Body of pancreas (tissue), 4 donors: Measurements from ENCODE around the gene PRRC2C. TPM values are rescaled to one million over a fixed set of nuclear protein-coding genes. Genes with fewer than 3 reads are reported as not detected.

Experiments
- ATAC-seq: fragments of 150-250 bp; one replicate; pipeline ENCODE4 v1.9.1; 2016
- DNase-seq, 4 donors: peaks; one replicate each; pipeline ENCODE4 v3.0.0-alpha.2; 2019
- H3K27ac ChIP-seq, 4 donors: fragments of 200-600 bp; sonication (generic); 1 replicate in 3 of 4; 2 replicates in 1 of 4; pipeline versions ENCODE4 v1.5.1 to v1.6.1; 2016 to 2019; ENCODE audit warnings: mild to moderate bottlenecking in 1 of 4, mixed read lengths in 1 of 4, moderate library complexity in 1 of 4
- H3K27me3 ChIP-seq, 2 donors: fragments of 200-600 bp; sonication (generic); one replicate each; pipeline ENCODE4 v1.6.0; 2016; ENCODE audit warnings: mild to moderate bottlenecking in 1 of 2
- H3K36me3 ChIP-seq, 2 donors: fragments of 200-600 bp; sonication (generic); replicated peaks in 1 of 2; 2 replicates each; pipeline ENCODE4 v1.5.1; 2016; ENCODE audit warnings: low read depth in 2 of 2; ENCODE audit not compliant: insufficient read depth in 1 of 2
- H3K4me1 ChIP-seq: fragments of 200-600 bp; sonication (generic); one replicate; pipeline ENCODE4 v1.6.0; 2016
- H3K4me3 ChIP-seq, 2 donors: fragments of 200-600 bp; sonication (generic); 1 replicate in 1 of 2; 2 replicates in 1 of 2; pipeline ENCODE4 v1.5.1; 2016 to 2019
- H3K9me3 ChIP-seq, 3 donors: fragments of 200-600 bp; sonication (generic); 1 replicate in 2 of 3; 2 replicates in 1 of 3; pipeline ENCODE4 v1.5.1; 2016
- POLR2A ChIP-seq, 3 donors: fragments of 450-650 bp; IDR thresholded peaks; one replicate each; pipeline ENCODE4 v1.6.1; 2016; ENCODE audit warnings: antibody characterized with exemption in 3 of 3, mild to moderate bottlenecking in 2 of 3
- WGBS, 2 donors: methylation state at CpG; one replicate each; pipeline ENCODE4 v1.1.5; 2017; 5-methylcytosine and 5-hydroxymethylcytosine counted together
- intact Hi-C: fragments of 100-400 bp; cut with DNase I; formaldehyde crosslinking; loops from one replicate; pipeline ENCODE4 v1.15.1; 2023
- total RNA-seq, 2 donors: library from RNA; depleted of rRNA; stranded (reverse); fragments of >200 nt; gene quantifications; one replicate each; pipeline ENCODE4 v1.1.0, GENCODE V29; 2016
- TF ChIP-seq, protein P1 (sequence below), 7 experiments: fragments of 450-650 bp in 4 of 7; fragments of 200-600 bp in 3 of 7; sonication (generic) in 3 of 7; IDR thresholded peaks; one replicate each; pipeline ENCODE4 v1.5.1; 2016 to 2019; ENCODE audit warnings: antibody characterized with exemption in 7 of 7

PRRC2C gene
- total RNA-seq, 2 donors from 2014 or later: 40.2 to 53.1 TPM

DNA sequence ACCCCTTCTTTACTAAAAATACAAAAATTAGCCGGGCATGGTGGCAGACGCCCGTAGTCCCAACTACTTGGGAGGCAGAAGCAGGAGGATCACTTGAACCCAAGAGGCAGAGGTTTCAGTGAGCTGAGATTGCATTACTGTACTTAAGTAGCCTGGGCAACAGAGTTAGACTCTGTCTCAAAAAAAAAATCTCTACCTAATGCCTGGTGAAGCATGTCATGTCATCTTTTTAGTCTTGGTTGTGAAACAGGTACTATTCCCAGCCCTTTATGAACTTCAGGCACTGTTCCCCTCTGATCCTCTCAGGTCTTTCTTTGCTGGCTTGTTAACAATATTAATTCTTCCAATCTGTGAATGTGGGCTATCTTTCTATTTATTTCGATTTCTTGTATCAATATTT is 22.1 kb downstream of the PRRC2C start:
- Histone ChIP-seq H3K4me1 (peaks cover 22% of the 10 kb centered on the region), H3K9me3 (no peaks in the 10 kb centered on the region), H3K4me3 (no peak overlapping the region), H3K27me3 (no peaks in the 10 kb centered on the region), H3K36me3 (no peaks in the 10 kb centered on the region), H3K27ac (no peak overlapping the region)
- DNase-seq (no peak), ATAC-seq (no peak)
- TF ChIP-seq POLR2A (IDR thresholded peaks at IDR 0.05): no peak
- TF ChIP-seq, protein P1, sequence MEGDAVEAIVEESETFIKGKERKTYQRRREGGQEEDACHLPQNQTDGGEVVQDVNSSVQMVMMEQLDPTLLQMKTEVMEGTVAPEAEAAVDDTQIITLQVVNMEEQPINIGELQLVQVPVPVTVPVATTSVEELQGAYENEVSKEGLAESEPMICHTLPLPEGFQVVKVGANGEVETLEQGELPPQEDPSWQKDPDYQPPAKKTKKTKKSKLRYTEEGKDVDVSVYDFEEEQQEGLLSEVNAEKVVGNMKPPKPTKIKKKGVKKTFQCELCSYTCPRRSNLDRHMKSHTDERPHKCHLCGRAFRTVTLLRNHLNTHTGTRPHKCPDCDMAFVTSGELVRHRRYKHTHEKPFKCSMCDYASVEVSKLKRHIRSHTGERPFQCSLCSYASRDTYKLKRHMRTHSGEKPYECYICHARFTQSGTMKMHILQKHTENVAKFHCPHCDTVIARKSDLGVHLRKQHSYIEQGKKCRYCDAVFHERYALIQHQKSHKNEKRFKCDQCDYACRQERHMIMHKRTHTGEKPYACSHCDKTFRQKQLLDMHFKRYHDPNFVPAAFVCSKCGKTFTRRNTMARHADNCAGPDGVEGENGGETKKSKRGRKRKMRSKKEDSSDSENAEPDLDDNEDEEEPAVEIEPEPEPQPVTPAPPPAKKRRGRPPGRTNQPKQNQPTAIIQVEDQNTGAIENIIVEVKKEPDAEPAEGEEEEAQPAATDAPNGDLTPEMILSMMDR (IDR thresholded peaks at IDR 0.05): no peak
- WGBS, 2 donors: 91 to 93% methylated on average over 4 of the region's 4 CpGs
- intact Hi-C loops: no loop called here

DNA sequence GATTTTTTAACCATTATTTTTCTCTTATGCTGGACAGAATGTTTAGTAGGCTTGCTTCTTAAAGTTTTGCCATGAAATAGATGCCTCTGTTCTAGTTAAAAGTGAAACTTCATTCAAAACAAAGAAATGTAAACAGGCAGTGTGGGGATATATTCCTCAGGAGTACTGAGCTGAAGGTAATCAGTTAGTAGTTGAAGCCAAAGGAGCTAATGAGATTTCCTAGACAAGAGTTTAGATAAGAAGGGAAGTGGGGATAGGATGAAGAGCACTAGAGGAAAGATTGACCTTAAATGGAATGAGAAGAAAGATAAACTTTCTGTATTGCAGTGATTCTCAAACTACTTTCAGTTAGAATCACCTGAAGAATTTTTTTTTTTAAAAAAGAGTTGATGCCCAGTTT is 23.9 kb downstream of the PRRC2C start:
- Histone ChIP-seq H3K36me3 (no peaks in the 10 kb centered on the region), H3K9me3 (no peaks in the 10 kb centered on the region), H3K27me3 (no peaks in the 10 kb centered on the region), H3K4me3 (no peak overlapping the region), H3K27ac (no peak overlapping the region), H3K4me1 (peaks cover 22% of the 10 kb centered on the region)
- ATAC-seq (no peak), DNase-seq (no peak)
- intact Hi-C loops: no loop called here
- no peak for TF ChIP-seq POLR2A (IDR thresholded peaks at IDR 0.05)
- TF ChIP-seq, protein P1 (IDR thresholded peaks at IDR 0.05): no peak

DNA sequence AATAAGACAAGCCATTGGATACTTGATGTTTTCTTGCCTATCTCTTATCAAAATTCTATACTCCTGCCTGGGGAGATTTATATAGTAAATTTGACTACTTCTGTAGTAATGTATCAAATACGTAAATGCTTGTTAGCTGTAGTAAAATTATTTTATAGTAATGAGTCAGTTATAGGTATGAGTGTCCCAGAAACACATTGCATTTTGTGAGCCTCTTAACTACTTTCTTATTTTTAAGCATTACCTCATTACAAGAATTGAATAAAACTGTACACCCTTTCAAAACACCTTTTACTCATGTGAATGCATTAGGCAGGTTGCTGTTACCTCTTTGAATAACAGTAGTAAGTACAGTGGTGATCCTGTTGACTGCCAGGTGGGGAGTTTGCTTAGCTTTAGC is 28.4 kb downstream of the PRRC2C start:
- Histone ChIP-seq H3K27ac (no peak overlapping the region), H3K9me3 (no peaks in the 10 kb centered on the region), H3K4me3 (no peak overlapping the region), H3K4me1 (peaks cover 4% of the 10 kb centered on the region), H3K27me3 (no peaks in the 10 kb centered on the region), H3K36me3 (peaks cover 12 to 16% of the 10 kb centered on the region in 2 donors)
- intact Hi-C loops: no loop called here
- TF ChIP-seq, protein P1 (IDR thresholded peaks at IDR 0.05): no peak
- TF ChIP-seq POLR2A (IDR thresholded peaks at IDR 0.05): no peak
- 0 to 97% methylated on average over 1 of the region's 1 CpG for WGBS, 2 donors
- no peak for DNase-seq
- no peak for ATAC-seq

DNA sequence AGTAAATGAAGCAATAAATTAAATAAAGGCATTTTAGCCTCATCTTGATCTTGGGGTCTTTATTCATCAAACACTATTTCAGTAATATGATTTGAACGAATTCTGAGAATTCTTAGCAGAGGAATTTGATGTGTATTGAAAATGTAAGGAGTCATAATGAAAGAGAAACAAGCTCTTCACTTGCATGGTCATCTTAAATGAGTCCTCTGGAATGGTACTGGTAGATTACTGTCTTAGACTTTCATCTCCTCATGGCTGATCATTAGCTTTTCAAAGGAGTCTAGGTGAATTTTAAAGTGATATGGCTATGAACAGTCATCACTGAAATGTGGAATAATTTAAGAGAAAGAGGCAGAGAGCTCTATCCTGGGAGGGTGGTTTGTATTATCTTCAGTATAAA is 30.0 kb downstream of the PRRC2C start:
- Histone ChIP-seq H3K27ac (no peak overlapping the region), H3K9me3 (no peaks in the 10 kb centered on the region), H3K36me3 (peaks cover 12 to 22% of the 10 kb centered on the region in 2 donors), H3K4me1 (no peaks in the 10 kb centered on the region), H3K27me3 (no peaks in the 10 kb centered on the region), H3K4me3 (no peak overlapping the region)
- ATAC-seq: no peak
- TF ChIP-seq, protein P1 (IDR thresholded peaks at IDR 0.05): no peak
- no peak for TF ChIP-seq POLR2A (IDR thresholded peaks at IDR 0.05)
- intact Hi-C loops: no loop called here
- no peak for DNase-seq
- 87 to 88% methylated on average over 1 of the region's 1 CpG for WGBS, 2 donors

DNA sequence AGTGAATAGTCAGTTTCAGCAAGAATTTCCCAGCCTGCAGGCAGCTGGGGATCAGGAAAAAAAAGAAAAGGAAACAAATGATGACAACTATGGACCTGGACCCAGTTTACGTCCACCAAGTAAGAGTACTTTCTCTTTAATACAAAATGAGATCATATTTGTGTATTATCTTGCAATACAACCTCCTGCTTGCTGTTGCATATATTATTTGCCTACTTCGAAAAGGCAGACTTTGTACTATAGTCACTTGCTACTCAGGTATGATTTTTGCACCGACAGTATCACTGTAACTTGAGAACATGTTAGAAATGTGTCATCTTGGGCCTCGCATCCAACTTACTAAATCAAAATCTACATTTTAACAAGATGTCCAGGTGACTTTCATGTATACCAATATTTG is 30.4 kb downstream of the PRRC2C start:
- 87% methylated on average over 4 of the region's 4 CpGs for WGBS, 2 donors
- no peak for DNase-seq

More for the DNA sequence above, 30.4 kb downstream of the PRRC2C start:
- Histone ChIP-seq H3K27ac (no peak overlapping the region), H3K27me3 (no peaks in the 10 kb centered on the region), H3K4me3 (no peak overlapping the region), H3K36me3 (peaks cover 12 to 22% of the 10 kb centered on the region in 2 donors), H3K9me3 (no peaks in the 10 kb centered on the region), H3K4me1 (no peaks in the 10 kb centered on the region)
- no peak for ATAC-seq
- intact Hi-C loops: no loop called here
- TF ChIP-seq, protein P1 (IDR thresholded peaks at IDR 0.05): no peak
- no peak for TF ChIP-seq POLR2A (IDR thresholded peaks at IDR 0.05)
